HG02798 (cell line): ENCODE data around the gene SLC9A8.

ENCODE experiments used
- ATAC-seq: cut with Tn5 transposase; IDR thresholded peaks from one replicate; pipeline ENCODE4 v1.9.1; 2021; ENCODE audit warnings: mild to moderate bottlenecking; ENCODE audit not compliant: unreplicated experiment, poor library complexity

SLC9A8 gene

DNA sequence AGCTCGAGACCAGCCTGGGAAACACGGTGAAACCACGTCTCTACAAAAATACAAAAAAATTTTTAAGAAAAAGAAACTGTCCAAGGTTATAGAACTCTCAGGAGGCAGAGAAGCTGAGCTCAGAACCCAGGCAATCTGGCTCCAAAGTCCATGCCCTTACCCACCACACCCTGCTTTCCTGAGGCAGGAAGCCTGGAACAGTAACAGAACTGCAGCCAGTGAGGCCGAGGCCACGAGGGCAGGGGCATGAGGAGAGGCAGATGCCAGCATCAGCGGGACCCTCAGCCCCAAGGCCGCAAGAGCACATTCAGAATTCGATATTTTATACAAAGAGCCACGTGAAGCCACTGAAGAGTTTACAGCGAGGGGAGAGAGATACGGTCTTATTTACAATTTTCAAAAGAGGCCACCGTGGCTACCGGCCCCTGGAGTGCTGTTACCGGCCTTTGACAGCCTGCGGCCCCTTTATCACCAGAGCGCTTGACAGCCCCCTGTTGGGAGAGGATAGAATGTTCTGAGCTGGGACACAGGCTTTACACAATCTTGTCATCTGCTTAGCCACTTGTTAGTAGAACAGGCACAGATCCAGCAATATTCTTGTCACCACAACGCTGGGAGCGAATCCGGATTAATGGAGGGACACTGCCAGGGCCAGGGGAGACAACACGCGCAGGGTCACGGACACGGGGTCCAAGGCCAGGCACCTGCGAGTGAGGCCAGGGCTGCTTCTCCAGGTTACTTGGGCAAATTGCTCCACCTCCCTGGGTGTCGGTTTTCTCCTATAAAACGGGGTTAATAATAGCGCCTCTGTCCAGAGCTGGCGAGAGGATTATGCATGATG, 97.1 kb downstream of the SLC9A8 start:
- no peak for ATAC-seq

DNA sequence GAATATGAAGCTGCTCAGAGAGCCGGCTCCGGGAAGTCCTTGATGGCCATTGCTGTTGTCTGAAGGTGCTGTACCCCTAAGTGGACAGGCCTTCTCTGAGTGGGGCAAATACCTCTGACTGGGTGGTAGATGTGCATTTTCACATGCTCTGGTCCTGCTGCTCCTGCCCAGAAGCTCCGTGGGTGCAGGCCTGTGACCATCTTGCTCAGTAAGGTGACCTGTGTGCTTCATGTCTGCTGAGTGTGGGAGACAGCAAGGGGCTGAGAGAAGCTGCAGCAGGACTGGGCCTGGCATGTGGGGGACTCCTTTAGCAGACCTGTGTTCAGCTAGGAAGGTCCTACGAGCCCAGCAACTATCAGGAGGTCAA, 97.7 kb downstream of the SLC9A8 start:
- no peak for ATAC-seq

DNA sequence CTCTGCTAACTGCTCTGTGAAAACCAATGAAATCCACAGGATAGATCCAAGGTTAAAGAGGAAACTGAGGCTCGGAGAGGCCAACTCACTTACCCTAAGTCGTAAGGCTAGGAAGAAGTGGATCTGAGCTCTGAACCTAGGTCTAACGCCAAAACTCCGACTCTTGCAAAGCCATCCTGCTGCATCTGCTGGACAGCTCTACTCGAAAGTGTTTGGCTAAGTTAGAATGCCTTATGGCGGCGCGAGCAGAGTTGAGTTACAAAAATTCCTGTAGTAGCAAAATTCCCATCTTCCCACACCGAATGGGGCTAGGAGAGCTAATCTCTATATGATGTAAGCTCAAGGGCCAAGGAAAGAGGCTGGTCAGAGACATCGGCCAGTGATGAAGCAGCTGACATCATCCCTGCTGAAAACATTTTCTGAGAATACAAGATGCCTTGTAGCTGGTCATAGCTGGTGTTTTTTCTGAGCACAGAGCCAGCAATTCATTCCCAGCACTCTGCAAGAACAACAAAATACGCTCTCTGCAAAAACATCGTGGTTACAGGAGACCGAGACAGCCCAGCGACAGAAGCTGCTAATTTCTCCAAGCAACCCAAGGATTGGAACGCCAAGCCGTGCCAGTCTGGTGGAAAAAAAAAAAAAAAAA, 100.9 kb downstream of the SLC9A8 start:
- ATAC-seq: no peak

DNA sequence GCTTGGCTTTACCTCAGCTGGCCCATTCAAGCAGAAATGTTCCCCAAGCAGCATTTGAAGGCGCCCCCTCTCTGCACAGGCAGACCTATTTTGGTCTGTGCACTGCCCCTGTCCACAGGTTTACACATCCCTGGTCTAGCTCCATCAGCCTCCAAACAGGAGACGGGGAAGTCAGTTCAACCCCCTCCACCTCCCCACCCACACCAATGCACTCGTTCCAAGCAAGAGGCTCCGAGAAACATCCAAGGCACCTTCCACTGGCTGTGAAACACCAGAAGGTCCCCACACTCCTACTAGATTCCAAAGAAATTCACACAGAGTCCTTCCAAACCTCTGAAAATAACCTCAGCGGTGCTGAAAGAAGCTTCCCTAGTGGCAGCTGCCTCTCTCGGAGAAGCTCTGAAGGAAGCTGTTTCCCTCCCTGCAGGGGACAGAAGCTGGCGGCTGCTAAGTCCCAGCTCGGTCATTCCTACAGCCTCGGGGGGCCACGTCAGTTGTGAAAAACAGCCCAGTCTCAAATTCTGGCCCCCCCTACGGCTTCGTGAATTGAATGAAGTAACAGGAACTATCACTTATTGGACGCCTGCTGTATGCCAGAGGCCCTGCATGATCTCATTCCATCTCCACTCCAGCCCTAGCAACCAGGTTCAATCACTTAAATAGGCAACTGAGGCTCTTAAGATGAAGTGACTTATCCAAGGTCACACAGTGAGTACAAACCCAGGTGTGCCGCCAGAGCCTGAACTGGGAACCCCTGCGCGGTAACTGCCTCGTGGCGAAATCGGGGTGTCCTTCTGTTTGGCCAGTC, 101.9 kb downstream of the SLC9A8 start:
- ATAC-seq: peak; percentile 2

DNA sequence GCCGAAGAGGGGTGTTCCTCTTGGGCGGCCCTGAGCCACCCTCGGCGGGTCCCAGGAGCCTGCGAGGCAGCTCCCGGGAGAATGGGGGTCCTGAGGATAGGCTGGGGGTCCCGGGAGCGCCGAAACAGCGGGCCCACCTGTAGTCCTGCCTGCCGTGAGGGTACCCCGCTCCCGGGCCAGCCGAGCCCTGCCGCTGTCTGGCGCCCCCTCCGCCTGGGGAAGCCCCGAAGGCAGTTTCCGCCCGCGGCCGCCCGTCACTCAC, 102.4 kb downstream of the SLC9A8 start:
- ATAC-seq: peak; percentile 40

DNA sequence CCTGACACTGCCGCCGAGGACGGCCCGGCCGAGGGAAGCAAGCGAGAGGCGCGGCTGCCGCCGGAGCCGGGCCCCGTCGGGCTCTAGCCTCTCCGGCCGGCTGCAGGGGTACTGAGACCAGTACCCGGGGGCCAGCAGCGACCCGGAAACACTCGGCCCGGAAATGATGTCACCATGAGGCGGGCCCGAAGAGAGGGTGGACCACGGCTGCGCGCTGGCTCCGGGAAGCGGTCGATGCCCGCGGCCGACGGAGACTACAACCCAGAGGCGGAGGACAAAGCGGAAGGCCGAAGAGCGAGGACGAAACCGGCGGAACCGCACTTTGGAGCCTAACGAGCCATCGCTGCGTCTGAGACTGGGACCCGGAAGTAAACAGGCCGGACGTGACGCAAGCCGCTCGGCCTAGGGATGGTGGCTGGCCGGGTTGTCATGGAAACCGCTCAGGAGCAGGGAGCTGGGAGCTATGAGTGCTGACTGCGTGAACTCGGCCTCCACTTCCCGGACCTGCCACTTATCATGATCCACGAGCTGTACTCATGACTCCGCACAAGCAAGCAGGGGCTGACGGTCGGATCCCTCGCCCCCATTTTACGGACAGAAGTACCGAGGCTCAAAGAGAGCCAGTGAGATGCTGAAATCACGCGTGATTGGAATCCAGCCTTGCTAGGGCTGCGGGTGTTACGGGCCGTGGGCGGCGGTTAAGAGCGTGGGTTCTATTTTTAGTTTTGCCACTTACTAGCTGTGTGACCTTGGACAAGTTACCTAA, 102.9 kb downstream of the SLC9A8 start, which contains the start of gene SPATA2:
TSS of gene SPATA2 (minus strand) at position 150 of the 766 bp plus-strand sequence. CDS start 7,039 bp downstream, outside the sequence.
- ATAC-seq: peak; percentile 89

DNA sequence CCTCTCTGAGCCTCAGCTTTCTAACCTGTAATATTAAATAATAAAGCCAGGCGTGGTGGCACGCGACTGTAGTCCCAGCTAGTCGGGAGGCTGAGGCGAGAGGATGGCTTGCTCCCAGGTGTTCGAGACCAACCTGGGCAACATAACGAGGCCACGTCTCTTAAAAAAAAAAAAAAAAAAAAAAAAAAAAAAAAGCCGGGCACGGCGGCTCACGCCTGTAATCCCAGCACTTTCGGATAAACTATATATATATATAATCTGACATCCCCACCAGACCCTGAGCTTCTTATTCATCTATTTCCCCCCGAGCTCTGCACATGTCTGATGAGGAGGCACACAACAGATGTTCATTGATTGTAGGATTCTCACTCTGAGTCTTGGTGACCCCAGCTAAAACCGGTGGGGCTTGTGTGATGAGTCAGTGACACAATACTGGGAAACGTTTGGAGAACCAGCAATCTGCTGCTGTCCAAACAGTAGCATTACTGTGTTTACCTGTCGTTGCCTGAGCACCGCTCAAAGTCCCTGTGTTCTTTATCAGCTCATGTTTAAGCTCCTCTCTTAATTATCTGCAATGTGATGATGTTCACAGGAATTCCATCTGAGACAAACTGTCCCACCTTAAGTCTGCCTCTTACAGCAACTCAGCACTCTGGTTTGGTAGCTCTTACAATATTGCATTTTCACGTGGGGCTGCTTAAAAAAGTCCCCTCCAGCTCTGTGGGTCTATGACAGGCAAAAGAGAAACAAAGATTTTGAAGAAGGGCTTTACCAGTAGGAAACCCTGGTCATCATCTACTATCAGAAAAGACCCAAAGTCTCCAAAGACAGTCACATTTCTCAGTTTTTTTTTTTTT, 103.7 kb downstream of the SLC9A8 start:
- no peak for ATAC-seq

DNA sequence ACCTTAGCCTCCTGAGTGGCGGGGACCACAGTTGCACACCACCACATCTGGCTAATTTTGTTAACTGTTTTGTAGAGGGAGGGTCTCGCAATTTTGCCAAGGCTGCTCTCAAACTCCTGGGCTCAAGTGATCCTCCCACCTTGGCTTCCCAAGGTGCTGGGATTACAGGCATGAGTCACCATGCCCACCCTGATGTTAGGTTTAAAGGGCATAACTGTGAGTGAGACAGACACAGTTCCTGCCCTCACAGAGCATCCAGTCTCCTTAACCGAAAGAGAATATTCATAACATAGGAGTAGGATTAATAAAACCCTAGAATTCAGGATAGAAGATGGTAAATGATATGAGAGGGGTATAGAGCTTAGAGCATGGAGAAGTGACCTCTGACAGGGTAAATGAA, 105.8 kb downstream of the SLC9A8 start:
- ATAC-seq: no peak

DNA sequence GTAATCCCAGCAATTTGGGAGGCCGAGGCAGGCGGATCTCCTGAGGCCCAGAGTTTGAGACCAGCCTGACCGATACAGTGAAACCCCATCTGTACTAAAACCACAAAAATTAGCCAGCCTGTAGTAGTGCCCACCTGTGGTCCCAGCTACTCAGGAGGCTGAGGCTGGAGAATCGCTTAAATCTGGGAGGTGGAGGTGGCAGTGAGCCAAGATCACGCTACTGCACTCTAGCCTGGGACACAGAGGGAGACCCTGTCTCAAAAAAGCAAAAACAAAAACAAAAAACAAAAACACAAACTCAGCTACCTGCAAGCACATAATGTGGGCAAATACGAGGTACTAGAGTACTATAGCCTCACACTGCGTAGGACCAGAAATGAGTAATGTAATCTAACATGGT, 106.4 kb downstream of the SLC9A8 start:
- ATAC-seq: no peak

DNA sequence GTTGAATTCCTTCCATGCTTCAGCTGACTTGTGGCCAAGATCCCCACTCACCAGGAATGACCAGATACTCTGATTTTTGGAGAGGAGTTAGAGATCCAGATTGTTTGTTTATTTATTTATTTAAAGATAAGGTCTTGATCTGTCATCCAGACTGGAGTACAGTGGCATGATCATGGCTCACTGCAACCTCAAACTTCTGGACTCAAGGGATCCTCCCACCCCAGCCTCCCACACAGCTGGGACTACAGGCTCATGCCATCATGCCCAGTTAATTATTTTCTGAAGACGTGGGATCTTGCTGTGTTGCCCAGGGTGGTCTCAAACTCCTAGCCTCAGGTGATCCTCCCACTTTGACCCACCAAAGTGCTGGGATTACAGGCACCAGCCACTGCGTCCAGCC, 106.8 kb downstream of the SLC9A8 start:
- ATAC-seq: no peak

DNA sequence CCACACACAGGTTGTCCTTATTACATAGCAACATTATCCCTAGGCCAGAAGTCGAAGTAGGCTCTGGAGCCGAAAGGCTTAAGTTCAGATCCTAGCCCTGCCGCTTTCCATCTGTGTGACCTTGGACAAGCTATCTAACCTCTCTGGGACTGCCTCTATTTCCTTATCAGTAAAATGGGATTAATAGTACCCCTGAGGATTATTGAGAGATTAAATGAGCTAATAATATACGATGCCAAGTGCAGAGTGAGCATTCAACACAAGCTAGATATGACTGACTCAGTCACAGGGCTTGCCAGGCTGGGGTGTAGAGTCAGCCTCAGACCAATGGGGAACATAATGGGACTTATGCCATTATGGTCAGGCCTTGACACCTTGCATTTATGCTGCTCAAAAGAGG, 111.6 kb downstream of the SLC9A8 start:
- ATAC-seq: no peak

DNA sequence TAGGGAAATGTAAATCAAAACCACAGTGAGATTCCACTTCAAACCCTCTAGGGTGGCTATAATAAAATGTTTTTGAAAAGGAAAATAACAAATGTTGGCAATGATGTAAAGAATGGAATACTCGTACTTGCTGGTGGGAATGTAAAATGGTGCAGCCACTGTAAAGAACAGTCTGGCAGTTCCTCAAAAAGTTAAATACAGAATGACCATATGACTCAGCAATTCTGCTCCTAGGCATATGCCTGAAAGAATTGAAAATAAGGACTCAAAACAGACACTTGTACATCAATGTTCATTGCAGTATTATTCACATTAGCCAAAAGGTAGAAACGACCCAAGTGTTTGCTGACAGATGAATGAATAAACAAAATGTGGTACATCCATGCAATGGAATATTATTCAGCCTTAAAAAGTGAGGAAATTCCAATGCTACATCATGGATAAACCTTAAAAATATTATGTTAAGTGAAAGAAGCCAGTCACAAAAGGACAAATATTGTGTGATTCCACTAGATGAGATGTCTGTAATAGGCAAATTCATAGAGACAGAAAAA, 113.3 kb downstream of the SLC9A8 start:
- ATAC-seq: no peak

DNA sequence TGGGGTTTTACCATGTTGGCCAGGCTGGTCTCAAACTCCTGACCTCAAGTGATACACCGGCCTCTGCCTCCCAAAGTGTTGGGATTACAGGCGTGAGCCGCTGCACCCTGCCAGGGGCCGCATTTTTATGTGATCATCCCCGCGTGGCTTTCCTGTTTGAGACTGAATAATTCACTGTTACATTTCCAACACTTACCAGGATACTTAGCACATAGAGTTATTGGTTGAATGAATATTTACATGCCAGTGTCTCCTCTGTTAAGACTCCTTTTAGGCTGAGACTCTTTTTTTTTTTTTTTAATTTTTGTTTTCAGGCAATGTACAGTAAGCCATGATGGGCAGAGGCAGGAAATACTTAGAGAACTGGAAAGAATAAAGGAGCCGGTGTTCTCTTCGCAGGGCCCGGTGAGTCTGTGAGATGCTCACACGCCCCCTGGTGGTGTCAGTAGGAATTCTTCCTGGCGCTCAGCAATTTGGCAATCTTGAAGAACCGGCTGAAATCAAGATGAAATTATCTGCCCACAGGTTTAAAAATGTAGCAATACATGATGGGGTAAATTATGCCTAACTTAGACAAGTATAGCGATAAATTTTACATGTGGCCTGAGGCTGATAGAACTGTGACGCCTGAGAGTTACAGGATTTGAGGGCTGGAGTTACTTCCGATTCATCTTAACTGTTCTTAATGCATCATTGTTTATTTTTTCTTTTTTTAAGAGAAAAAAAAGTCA, 115.9 kb downstream of the SLC9A8 start:
- ATAC-seq: no peak

DNA sequence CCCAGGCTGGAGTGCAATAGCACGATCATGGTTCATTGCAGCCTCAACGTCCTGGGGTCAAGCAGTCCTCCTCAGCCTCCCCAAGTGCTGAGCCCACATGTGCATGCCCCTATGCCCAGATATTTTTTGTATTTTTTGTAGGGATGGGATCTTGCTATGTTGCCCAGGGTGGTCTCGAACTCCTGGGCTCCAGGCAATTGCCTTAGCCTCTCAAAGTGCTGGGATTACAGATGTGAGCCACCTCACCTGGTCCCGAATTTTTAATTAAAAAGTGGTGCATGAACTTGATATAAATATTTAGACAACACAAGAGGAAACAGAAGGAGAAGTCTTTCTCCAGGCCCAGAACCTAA, 116.5 kb downstream of the SLC9A8 start:
- no peak for ATAC-seq

DNA sequence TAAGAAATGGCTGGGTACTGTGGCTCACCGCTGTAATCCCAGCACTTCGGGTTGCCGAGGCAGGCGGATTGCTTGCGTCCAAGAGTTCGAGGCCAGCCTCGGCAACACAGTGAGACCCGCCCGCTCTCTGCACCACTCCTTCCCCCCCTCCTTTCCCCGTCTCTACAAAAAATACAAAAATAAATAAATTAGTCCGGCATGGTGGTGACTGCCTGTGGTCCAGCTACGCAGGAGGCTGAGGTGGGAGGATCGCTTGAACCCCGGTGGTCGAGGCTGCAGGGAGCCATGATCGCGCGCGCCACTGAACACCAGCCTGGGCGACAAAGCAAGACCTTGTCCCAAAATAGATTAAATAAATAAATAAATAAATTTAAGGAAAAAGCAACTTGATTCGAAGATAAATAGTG, 123.1 kb downstream of the SLC9A8 start:
- no peak for ATAC-seq

DNA sequence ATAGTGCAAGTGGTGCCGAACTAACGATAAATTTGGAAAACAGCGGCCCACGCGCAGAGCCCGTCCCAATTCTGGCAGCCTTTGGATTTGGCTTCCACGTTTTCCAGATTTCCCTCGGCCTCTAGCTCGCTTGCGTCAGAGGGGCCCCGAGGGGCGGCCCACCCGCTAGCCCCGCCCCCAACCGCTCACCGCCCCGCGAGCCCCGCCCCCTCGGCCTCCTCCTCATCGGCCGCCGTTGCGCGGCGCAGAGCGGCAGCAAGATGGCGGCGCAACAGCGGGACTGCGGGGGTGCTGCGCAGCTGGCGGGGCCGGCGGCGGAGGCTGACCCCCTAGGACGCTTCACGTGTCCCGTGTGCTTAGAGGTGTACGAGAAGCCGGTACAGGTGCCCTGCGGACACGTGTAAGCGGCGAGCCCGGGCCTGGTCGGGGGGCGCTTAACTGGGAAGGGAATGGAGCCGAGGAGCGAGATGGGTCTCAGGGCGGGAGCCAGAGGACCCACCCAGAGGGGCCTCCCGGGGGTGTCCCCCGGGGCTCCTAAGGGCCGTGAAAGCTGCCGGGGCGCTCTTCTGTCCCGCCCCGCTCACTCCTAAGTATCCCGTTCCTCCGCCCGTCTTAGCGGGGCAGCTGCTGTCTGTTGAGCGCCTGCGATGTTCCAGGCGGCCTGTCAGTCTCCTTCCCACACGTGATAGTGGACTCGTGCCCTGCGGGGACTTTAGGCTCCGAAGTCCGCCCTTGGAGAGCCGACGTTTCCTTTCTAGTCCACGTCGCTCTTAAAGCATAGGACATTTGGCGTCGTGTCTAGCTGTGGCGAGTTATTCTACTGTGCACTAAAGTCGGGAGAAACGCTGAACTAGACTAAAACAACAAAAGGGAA, 123.8 kb downstream of the SLC9A8 start, which contains the start of gene RNF114:
TSS of gene RNF114 (plus strand) at position 245 of the 874 bp plus-strand sequence. CDS start at position 261, 16 bp downstream.
- peak; percentile 82 for ATAC-seq

DNA sequence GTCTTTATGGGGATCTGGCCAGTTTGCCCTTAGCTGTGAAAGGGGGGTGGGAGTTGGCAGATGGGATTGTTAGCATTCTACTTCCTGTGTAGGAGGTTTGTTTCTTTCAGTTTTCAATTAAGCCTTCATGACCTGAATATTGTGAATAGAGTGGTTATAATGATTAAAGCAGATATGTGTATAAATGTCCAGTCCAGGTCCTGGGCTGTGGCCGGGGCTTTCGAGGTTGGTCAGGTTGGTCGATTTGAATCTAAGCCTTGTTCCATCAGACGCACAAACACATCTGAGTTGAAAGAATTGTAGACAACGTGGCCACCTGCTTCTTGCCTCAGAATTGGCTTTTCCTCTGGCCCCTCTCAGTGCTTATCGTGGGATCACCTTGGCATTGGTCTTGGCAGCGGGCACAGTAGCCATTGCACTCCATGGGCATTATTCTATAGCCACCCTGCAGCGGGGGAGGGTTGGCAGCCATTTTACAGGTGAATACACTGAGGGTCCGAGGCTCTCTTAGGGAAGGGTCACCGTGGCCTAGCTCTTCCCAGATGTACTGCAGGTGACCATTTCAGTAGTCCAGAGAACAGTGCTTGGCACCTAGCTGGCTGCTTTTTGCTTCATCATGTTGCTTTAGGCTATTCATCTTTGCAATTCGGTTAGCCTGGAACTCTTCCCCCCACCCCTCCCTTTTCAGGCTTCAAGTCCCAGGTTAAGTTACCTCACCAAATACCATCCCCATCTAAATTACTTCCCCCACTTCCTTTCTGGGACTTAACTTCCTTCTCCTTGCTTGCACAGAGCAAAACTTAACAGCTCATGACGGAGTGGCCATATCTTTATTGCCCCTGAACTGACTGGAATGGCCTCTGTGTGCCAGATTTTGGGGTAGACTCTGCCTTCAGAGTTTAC, 124.7 kb downstream of the SLC9A8 start:
- no peak for ATAC-seq
